ENCODE results near the gene GPRC5B. TPM values are rescaled to one million over a fixed set of nuclear protein-coding genes. Genes with fewer than 3 reads are reported as not detected.
A peak's percentile ranks its signal among the peaks of the same experiment; 100 is the strongest.

The GPRC5B gene
- total and polyA plus RNA-seq, 9 donors, result 24.3 to 99.9 (median 46.9) TPM

GRCh38 chr16:19810817-19811731, 73.6 kb downstream of the GPRC5B start:
- DNase-seq, result no peak
- Histone ChIP-seq H3K4me1 (ENCODE audit: insufficient read depth) (peaks cover 10% of the 10 kb centered on the region), H3K27me3 (no peaks in the 10 kb centered on the region), H3K27ac (peak overlapping the region in 1 of 2 donors; percentile 12), H3K4me3 (no peak overlapping the region), H3K9me3 (no peaks in the 10 kb centered on the region), H3K36me3 (no peaks in the 10 kb centered on the region)
- 34 to 37% (median 37%) methylated on average over 13 of the region's 13 CpGs for WGBS, 3 donors
- TF ChIP-seq EP300 (IDR thresholded peaks at IDR 0.05) (no peak), POLR2A (IDR thresholded peaks at IDR 0.05) (no peak)
- TF ChIP-seq, protein P1, sequence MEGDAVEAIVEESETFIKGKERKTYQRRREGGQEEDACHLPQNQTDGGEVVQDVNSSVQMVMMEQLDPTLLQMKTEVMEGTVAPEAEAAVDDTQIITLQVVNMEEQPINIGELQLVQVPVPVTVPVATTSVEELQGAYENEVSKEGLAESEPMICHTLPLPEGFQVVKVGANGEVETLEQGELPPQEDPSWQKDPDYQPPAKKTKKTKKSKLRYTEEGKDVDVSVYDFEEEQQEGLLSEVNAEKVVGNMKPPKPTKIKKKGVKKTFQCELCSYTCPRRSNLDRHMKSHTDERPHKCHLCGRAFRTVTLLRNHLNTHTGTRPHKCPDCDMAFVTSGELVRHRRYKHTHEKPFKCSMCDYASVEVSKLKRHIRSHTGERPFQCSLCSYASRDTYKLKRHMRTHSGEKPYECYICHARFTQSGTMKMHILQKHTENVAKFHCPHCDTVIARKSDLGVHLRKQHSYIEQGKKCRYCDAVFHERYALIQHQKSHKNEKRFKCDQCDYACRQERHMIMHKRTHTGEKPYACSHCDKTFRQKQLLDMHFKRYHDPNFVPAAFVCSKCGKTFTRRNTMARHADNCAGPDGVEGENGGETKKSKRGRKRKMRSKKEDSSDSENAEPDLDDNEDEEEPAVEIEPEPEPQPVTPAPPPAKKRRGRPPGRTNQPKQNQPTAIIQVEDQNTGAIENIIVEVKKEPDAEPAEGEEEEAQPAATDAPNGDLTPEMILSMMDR (IDR thresholded peaks at IDR 0.05), result no peak
- intact Hi-C loops (cut with DNase I), result no loop called here

DNA sequence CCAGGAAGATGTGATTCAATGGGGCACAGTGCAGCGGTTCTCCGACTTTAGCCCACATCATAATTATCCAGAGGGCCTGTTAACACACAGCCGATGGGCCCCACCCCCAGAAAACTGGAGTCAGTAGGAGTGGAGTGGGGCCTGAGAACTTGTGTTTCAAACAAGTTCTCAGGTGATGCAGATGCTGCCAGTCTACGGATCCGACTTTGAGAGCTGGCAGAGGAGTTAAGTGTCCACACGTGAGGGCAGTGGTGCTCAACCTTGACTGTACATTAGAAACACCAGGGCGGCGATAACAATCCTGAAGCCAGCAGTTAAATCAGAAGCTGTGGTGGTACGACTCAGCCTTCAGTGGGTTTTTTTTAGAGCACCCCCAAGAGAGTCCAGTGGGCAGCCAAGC, 75.0 kb downstream of the GPRC5B start:
- intact Hi-C loops (cut with DNase I), result no loop called here
- no peak overlapping the region for H3K4me3 ChIP-seq

DNA sequence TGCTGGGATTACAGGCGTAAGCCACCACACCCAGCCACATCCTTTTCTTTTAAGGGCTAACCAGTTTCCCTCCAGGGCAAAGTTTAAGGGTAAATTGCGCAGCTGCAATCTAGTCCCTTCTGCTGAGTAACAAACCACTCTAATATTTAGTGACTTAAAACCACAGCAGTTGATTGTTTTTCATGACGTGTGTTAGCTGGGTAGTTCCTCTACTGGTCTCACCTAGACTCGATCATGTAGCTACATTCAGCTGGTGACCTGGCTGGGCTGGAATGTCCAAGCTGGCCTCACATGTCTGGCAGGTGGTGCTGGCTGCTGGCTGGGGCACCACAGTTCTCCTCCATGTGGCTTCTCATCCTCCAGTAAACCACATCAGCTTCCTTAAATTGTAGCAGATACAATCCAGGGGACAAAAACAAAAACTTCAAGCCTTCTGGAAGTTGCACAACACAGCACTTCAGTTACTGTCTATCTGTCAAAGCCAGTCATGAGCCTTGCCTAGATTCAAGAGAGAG, 75.5 kb downstream of the GPRC5B start:
- Histone ChIP-seq H3K9me3 (no peaks in the 10 kb centered on the region), H3K27ac (peak overlapping the region in 1 of 2 donors; percentile 1), H3K4me1 (ENCODE audit: insufficient read depth) (peaks cover 10% of the 10 kb centered on the region), H3K27me3 (no peaks in the 10 kb centered on the region), H3K36me3 (no peaks in the 10 kb centered on the region), H3K4me3 (no peak overlapping the region)
- intact Hi-C loops (cut with DNase I), result no loop called here
- no peak for DNase-seq
- WGBS, 3 donors, result 93 to 95% (median 93%) methylated on average over 4 of the region's 4 CpGs
- TF ChIP-seq, protein P1 (IDR thresholded peaks at IDR 0.05), result no peak
- no peak for TF ChIP-seq POLR2A (IDR thresholded peaks at IDR 0.05)
- no peak for TF ChIP-seq EP300 (IDR thresholded peaks at IDR 0.05)

More for the DNA sequence above, 75.0 kb downstream of the GPRC5B start:
- no peaks in the 10 kb centered on the region for H3K27me3 ChIP-seq
- 94 to 95% (median 94%) methylated on average over 9 of the region's 9 CpGs for WGBS, 3 donors
- no peaks in the 10 kb centered on the region for H3K36me3 ChIP-seq
- no peak for DNase-seq
- no peaks in the 10 kb centered on the region for H3K9me3 ChIP-seq
- H3K27ac ChIP-seq, result no peak overlapping the region
- peaks cover 10% of the 10 kb centered on the region for H3K4me1 ChIP-seq (ENCODE audit: insufficient read depth)
- TF ChIP-seq, protein P1 (IDR thresholded peaks at IDR 0.05), result no peak

- H3K9me3 ChIP-seq, result no peaks in the 10 kb centered on the region
- H3K36me3 ChIP-seq, result no peaks in the 10 kb centered on the region
- intact Hi-C loops (cut with DNase I), result no loop called here
- H3K4me1 ChIP-seq (ENCODE audit: insufficient read depth), result peaks cover 10% of the 10 kb centered on the region
- H3K27me3 ChIP-seq, result no peaks in the 10 kb centered on the region
- TF ChIP-seq POLR2A (IDR thresholded peaks at IDR 0.05) (no peak), EP300 (IDR thresholded peaks at IDR 0.05) (no peak)
- TF ChIP-seq, protein P1 (IDR thresholded peaks at IDR 0.05), result no peak
- H3K27ac ChIP-seq, result peak overlapping the region in 1 of 2 donors; percentile 44
- DNase-seq, result no peak
- H3K4me3 ChIP-seq, result no peak overlapping the region
- 22 to 33% (median 27%) methylated on average over 5 of the region's 5 CpGs for WGBS, 3 donors
These were observed 76.5 kb downstream of the GPRC5B start for GRCh38 chr16:19808061-19808641.

Small RNA genes within 50 kb of the gene (small RNA-seq; reads per million reads assigned to genes)
- not detected for gene LARP7P2

Other genes starting within 250 kb of the GPRC5B start
- gene KNOP1, start 166.6 kb downstream of the GPRC5B start, total RNA-seq, result 10 to 100 TPM in 6 of 7 donors, 1 to 10 TPM in 1; 6.4 to 21.9 (median 16.7) TPM
- gene KNOP1, start 166.6 kb downstream of the GPRC5B start, polyA plus RNA-seq, result 10 to 100 TPM; 19.3 to 29.9 TPM
- 10 to 100 TPM; 14.3 to 52.8 (median 18.0) TPM for gene IQCK, start 166.6 kb downstream of the GPRC5B start, total RNA-seq
- gene IQCK, start 166.6 kb downstream of the GPRC5B start, polyA plus RNA-seq, result 10 to 100 TPM; 16.5 to 25.0 TPM
- not detected for gene GPR139, start 189.0 kb upstream of the GPRC5B start, total RNA-seq
- gene GPR139, start 189.0 kb upstream of the GPRC5B start, polyA plus RNA-seq, result not detected